ENCODE measurements around the gene MAPK6. TPM values are rescaled to one million over a fixed set of nuclear protein-coding genes. Genes with fewer than 3 reads are reported as not detected.

The MAPK6 gene
- total and polyA plus RNA-seq, 9 of the 15 experiments (the other 6 are each of a cell fraction or from before 2014, with no cell fraction given): 28.5 to 97.1 (median 74.0) TPM

DNA sequence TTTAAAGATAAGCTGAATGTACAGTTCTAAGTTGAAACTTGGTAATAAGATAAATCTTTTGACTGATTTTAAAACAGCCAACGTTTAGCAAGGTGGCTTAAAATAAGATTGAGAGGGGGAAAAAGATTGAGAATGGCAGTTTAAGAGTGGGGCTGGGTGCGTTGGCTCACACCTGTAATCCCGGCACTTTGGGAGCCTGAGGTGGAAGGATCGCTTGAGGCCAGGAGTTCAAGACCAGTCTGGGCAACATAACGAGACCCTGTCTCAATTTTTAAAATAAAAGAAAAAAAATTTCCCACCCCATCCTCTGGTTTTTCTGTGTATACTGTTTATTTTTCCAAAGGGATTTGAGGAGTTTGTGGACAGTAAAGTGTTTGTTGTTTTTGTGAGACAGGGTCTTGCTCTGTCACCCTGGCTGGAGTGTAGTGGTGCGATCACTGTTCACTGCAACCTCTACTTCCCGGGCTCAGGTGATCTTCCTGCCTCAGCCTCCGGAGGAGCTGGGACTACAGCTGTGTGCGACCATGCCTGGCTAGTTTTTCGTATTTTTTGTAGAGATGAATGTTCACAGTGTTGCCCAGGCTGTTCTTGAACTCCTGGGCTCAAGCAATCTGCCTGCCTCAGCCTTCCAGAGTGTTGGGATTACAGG lies 3.0 kb downstream of the MAPK6 start:
- peak overlapping the region; percentile 95 to 98 for H3K9ac ChIP-seq (ENCODE audit: insufficient read depth in 1 of 2, low read depth in 2 of 2, low read length in 2 of 2)
- H3K9me1 ChIP-seq (ENCODE audit: control insufficient read depth, insufficient read depth, low read length): no peaks in the 10 kb centered on the region
- peak overlapping the region; percentile 97 for H3K27ac ChIP-seq (ENCODE audit: extremely low read depth, low read depth, low read length)
- DNase-seq (ENCODE audit: extremely low read depth in 1 of 4, low spot score in 3 of 4) (no peak), FAIRE-seq (no peak), ATAC-seq (peak; percentile 35)
- BruUV-seq (replicated peaks): no TSS peak
- H3K9me3 ChIP-seq (replicated peaks; ENCODE audit: control insufficient read depth, insufficient read depth, low read depth, low read length): no peaks in the 10 kb centered on the region
- peak overlapping the region; percentile 78 for H3K4me3 ChIP-seq
- CTCF ChIA-PET (ENCODE audit: low intra/inter-chr PET ratio): no interaction called here
- POLR2A ChIA-PET: interaction anchor here (1.3 to 7.3 kb wide), 3 partner anchors 13 to 22 kb away, joined by 3 to 84 read pairs (median 3); no protein-coding TSS in a partner anchor
- in situ Hi-C loops (cut with MboI) (no loop called here), intact Hi-C loops (cut with micrococcal nuclease) (loop anchor here (2.0 to 5.0 kb wide), 2 partner anchors 39 to 55 kb away; no protein-coding TSS in a partner anchor)
- H3K79me2 ChIP-seq (ENCODE audit: control insufficient read depth, insufficient read depth, low read length): peaks cover 81% of the 10 kb centered on the region
- H3K4me2 ChIP-seq (ENCODE audit: insufficient read depth, low read length): peak overlapping the region; percentile 88
- H2AFZ ChIP-seq (ENCODE audit: low read depth, low read length): no peak overlapping the region
- H3K4me1 ChIP-seq (replicated peaks in 1 of 2; ENCODE audit: control insufficient read depth in 2 of 2, insufficient read depth in 2 of 2, low read length in 2 of 2): peaks cover 10 to 24% of the 10 kb centered on the region in 2 experiments; a peak in 4 of 5 replicates
- TF ChIP-seq NBN (IDR thresholded peaks at IDR 0.05; ENCODE audit: low read depth): 0 out of 2 replicates have a peak, but pooled peaks have one; percentile 11
- TF ChIP-seq, protein P1, sequence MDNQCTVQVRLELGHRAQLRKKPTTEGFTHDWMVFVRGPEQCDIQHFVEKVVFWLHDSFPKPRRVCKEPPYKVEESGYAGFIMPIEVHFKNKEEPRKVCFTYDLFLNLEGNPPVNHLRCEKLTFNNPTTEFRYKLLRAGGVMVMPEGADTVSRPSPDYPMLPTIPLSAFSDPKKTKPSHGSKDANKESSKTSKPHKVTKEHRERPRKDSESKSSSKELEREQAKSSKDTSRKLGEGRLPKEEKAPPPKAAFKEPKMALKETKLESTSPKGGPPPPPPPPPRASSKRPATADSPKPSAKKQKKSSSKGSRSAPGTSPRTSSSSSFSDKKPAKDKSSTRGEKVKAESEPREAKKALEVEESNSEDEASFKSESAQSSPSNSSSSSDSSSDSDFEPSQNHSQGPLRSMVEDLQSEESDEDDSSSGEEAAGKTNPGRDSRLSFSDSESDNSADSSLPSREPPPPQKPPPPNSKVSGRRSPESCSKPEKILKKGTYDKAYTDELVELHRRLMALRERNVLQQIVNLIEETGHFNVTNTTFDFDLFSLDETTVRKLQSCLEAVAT (IDR thresholded peaks at IDR 0.05): peak; percentile 5 to 65; a peak in 1 of 4 replicates
- no peak for TF ChIP-seq MEF2A (IDR thresholded peaks at IDR 0.05; ENCODE audit: control insufficient read depth, low read depth, low read length)
- TF ChIP-seq DMBX1 (CRISPR knock-in tag; IDR thresholded peaks at IDR 0.05; ENCODE audit: borderline replicate concordance): no peak
- H3K27me3 ChIP-seq (ENCODE audit: control insufficient read depth in 2 of 2, insufficient read depth in 2 of 2, low read length in 2 of 2): no peaks in the 10 kb centered on the region
- 2% methylated on average over 10 of the region's 10 CpGs for WGBS (ENCODE audit: insufficient coverage, low coverage, missing lambda C conversion rate)
- H4K20me1 ChIP-seq (replicated peaks; ENCODE audit: control insufficient read depth, insufficient read depth, low read length): no peaks in the 10 kb centered on the region
- H3K36me3 ChIP-seq (ENCODE audit: control insufficient read depth, insufficient read depth, low read length): peaks cover 10% of the 10 kb centered on the region; the same call in 2 of the 3 replicates

Data from K562 (cell line).